DND-41 (cell line): ENCODE measurements around the gene TBX4.

ENCODE experiments used
- CTCF ChIP-seq: IDR thresholded peaks from 2 replicates; pipeline ENCODE4 v1.5.1; 2012; ENCODE audit warnings: borderline replicate concordance, low read length, moderate library complexity, mild to moderate bottlenecking; ENCODE audit not compliant: poor library complexity, severe bottlenecking; ENCODE audit errors: extremely low read depth
- EZH2 ChIP-seq: IDR thresholded peaks from 3 replicates; pipeline ENCODE4 v1.6.1; 2012; ENCODE audit warnings: borderline replicate concordance, low read depth, mild to moderate bottlenecking, moderate library complexity, low read length, inconsistent platforms; ENCODE audit not compliant: severe bottlenecking

GRCh38 chr17:61461967-61462718 is 9.9 kb downstream of the TBX4 start:
- TF ChIP-seq CTCF (no peak), EZH2 (peak; percentile 52)
